DMS114 treated with DMSO at 0.1 percent for 48 hours (cell line): ENCODE data around the gene GNB1.

Source experiments
- DNase-seq: peaks from one replicate; lab custom pipeline; 2025; ENCODE audit not compliant: unreplicated experiment; lab: John Stamatoyannopoulos, UW

GNB1 gene

DNA sequence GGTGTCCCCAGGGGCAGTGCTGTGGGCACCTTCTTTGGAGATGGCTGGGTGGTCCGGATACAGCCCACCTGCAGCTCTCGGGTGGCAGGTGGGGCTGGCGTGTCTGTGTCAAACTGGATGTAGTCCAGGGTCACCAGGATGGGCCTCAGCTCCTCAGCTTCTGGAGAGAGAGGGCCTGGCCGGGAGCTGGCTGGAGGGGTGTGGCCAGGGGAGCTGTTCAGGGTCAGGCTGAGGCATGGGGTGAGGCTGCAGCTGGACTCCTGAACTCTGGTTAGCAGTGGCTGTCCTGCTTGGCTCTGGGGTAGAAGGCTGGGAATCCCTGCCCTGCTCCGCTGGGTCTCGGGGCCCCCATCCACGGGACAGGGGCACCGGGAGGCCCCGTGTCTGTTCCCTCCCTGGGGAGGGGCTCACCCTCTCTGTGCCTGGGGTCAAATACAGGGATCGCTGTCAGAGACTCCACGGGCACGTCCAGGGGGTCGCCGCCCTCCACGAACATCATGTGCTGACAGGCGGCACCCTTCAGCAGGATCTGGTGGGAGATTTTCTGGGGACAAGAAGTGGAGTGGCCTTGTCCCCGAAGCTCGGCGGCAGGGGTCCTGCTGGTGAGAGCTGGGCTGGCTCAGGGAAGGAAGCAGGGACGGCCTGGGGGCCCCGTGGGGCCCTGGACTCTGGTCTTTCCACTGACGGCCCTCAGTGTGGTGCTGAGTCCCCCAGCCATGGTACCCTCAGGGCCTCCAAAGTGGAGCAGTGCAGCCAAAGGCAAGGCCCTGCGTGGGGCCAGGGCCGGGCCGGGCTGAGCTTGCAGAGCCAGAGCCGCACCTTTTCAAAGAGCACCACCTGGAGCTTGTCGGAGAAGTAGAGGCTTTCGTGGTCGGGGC lies 32.3 kb upstream of the GNB1 start:
- no peak for DNase-seq

DNA sequence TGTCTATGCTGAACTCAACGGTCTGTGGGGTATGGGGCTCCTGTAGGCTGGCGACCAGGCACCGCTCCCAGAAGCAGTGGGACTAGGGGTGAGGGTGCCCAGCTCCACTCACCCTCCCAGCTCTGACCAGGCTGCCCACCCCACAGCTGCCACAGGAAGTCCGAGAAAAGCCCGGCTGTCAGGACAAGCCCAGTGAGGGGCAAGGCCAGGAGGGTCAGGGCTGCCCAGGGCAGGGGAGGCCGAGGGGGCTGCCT lies 31.7 kb upstream of the GNB1 start:
- no peak for DNase-seq

DNA sequence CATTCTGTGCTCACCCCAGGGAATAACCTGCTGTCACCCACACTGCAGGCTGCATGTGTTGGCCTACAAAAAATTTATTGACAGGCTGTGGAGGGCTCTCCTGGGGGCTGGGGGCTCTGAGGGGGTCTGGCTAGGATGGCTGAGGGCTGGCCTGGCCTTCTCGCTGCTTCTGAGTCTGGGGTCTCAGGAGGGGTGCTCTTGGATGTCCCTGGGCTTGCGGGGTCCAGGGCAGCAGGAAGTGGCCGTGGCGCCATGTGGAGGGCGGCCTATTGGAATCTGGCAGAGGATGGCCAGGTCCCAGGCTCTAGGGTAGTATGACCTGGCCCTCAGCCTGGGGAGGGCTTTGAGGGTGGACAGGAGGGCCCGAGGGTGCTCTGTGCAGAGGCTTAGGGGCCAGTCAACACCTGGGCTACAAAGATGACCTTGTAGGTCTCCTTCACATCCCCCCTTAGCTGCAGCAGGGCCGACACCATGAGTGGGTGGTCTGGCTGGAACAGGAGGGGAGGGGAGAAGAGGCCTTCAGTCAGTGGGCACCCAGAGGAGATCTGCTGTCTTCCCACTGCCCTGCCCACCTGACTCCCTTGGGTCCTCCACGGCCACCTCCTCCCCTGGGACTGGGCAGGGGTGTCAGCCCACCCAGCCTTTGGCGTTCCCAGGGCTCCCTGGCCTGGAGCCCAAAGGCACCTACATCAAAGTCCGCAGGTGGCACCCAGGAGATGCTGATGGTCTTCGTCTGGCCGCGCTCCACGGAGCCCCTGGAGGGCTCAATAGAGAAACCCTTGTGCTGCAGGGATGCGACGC lies 31.2 kb upstream of the GNB1 start:
- DNase-seq: no peak

DNA sequence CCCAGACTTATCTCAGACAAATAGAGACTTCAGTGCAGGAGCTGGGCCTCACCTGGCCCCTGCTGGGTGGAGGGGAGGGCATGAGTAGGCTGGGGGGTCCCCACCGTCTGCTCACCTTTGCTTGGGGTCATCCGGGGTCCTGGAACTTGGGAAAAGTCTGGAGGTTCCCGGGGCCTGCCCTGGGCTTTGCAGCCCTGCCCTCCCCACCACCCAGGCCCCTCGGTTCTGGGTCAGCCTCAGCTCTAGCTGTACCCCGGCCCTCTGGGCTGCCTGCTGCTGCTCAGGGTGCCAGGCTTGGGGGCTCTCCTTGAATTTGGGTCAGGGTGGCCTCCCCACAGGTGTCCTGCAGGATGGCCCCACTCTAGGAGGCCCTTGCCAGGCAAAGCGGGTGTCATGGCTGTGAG lies 30.6 kb upstream of the GNB1 start:
- no peak for DNase-seq

DNA sequence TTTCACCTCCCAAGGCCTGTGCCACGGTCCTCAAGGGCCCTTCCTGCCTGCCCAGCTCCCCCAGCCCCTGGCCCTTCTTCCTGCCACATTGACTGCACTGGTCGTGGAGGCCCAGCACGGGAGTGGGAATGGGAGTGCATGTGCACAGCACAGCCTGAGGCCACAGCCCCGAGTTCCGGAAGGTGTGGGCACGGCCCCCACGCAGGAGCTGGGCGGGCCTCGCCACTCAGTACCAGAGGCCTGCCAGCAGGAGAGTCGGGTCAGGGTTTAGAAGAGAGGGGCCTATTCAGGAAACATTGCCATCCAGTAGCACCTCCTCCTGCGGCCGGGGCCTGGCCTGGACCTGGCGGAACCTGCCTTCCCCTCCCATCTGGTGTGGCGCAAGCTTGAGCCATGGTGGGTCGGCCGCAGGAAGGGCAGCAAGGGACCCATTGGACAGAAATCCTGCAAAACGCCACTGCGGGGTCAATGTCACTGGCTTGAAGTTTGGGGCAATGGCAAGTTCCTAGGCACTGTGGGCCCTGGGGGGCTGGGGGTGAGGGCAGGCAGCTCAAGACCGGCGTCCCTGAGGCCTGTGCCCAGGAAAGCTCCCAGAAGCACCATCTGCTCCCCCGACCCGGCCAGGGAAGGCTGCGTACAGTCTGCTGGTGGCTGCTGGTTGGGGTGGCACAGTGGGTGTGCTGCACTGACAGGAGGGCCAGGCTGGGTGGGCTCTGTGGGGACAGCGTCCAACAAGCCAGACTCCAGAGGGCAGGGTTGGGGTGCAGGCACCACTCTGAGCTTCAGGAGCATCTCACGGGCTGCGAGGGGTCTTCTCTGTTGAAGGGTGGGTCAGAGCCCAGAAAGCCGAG lies 29.9 kb upstream of the GNB1 start:
- no peak for DNase-seq

DNA sequence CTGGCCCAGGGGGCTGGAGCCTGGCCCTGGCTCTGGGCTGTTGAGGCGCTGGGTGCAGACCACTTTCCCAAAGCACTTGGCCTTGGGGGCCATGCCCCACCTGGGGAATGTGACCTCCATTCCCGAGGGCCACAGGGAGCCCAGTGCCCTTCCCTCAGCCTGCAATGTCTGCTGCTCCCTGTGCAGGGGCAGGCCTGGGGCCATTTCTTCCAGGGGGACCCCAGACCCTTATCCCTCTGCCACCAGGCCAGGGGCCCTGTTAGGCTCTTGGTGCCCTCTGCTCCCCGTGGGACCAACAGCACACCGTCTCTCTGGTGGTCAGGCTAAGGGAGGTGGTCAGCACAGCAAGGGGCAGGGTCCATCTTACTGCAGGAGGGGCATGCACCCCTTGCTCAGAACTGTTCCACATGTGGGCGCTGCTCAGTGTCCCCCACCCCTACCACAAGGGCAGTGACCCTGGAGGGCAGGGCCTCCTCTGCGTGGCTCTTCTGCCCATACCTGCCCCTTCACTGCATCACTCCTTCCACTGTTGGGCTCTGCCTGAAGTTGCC lies 29.2 kb upstream of the GNB1 start:
- no peak for DNase-seq

DNA sequence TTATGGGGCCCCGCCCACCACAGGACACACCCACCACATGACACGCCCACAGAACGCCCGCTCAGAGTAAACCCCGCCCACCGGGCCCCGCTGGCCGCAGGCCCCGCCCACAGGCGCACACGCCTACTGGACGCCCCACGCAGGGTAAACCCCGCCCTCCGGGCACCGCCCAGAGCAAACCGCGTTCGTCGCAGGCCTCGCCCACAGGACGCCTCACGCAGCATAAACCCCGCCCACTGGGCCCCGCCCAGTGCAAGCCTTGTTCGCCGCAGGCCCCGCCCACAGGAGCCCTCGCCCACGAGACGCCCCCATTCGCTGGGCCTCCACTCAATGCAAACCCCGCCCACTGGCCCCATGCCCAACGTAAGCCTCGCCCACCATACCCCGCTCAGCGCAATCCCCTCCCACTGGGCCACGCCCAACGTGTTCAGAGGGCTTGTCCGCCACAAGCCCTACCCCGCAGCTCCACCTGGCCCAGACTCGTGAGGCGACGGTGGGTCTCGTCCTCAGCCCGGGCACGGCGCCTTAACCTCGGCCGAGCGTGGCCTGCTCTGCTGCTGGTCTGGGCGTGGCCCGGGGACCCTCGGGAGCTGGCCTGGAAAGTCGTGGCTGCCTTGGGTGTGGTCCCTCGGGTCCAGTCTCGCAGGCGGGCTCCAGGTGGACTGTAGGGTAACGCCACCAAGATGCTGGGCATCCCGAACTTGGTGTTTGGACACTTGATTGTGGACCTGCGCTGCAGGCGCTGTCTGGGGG lies 28.6 kb upstream of the GNB1 start:
- DNase-seq: peak; percentile 88

DNA sequence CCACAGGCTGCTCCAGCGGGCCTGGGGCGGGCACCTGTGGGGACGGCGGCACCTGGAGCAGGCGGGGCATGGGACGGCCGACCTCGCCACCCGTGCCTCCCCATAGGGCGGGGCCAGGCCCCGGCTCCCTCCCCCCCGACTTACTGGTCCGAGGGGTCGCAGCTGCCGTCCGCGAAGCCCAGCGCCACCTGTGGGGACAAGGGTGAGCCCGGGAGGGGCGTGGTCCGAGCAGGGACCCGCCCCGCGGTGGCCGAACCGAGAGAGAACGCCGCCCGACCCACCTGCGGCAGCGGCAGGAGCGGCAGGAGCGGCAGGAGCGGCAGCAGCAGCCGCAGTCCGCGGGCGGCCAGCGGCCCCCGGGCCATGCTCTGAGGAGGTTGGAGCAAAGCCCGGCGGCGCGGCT lies 28.0 kb upstream of the GNB1 start, which contains the start of gene TMEM52:
Gene TMEM52 (minus strand): TSS at position 379 of the 403 bp plus-strand sequence. CDS start 14 bp downstream, at position 365.
- DNase-seq: no peak

DNA sequence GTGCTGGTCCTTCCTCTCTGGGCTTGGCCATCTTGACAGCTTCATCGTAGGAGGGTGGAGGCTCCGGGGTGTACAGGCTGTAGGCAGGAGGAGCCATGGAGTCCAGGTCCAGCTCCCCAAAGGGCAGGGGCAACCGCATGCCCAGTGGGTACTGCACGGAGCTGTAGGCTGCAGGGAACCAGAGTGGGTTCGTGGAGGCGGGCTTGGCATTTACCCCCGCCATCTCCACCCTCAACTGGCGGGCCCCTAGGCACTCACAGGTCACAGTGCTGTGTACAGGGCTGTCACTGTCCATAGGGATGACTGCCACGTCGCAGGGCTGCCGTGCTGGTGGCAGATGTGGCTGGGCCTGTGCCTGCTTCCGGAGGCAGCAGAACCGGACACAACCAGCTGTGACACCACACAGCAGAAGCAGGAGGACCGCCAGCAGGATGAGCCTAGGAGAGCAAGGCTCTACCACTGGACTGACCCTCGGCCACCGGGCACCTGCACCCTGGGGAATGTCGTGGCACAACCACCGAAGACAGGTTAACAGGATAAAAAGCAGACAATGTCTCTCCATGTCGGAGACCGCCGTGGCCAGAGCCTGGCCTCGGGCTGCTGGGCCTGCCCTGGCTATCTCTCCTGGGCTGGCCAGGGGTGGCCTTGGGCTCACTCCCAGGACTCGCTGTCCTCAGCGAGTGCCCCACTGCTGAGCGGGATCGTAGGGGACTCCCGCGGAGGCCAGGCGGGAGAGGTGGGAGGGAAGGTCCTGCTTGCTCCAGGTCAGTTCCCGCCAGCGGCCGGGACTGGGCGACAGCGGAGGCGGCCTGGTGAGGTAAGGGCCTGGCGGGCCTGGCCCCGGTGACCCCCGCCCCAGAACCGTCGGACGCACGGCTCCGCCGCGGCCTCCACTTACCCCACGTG lies 27.4 kb upstream of the GNB1 start:
- no peak for DNase-seq

DNA sequence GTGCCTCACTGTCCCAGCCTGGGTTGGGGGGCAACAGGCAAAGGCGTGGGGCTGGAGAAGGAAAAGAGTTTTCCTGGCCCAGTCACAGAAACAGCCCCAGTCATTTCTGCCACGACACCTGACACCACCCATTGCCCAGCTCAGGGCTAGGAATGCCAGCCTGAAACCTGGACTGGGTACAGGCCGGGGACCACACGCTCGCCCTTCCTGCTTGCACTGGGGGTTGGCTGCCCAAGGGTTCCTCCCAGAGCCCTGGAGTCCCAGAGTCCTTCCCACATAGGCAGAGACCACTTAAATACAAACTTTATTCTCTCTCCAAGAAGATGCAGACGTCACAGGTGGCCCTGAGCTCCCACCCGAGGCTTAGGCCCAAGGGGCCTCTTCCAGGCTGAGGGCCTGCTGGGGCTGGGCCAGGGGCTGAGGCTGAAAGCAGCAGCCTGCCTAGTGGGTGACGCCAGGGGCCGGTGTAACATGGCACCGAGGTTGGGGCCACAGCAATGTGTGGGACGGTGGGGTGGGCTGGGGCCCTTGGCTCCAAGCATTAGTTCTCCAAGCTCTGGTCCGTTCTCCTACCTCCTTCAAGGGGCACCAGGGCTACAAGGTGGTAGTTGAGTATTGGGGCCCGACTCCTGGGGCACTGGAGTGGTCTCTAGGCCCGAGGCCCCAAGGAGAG lies 26.6 kb upstream of the GNB1 start:
- DNase-seq: no peak

DNA sequence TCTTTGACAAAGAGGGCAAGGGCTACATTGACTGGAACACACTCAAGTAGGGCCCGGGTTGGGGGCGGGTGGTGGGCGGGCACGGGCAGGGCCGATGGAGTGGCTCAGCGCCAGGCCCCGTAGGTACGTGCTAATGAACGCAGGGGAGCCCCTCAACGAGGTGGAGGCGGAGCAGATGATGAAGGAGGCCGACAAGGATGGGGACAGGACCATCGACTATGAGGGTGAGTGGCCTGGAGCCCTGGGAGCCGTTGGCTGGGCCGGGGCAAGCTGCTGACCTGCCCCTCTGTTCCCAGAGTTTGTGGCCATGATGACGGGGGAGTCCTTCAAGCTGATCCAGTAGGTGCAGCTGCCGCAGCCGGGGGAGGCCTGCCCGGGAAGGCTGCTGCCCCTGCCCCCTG lies 26.0 kb upstream of the GNB1 start:
- DNase-seq: no peak

DNA sequence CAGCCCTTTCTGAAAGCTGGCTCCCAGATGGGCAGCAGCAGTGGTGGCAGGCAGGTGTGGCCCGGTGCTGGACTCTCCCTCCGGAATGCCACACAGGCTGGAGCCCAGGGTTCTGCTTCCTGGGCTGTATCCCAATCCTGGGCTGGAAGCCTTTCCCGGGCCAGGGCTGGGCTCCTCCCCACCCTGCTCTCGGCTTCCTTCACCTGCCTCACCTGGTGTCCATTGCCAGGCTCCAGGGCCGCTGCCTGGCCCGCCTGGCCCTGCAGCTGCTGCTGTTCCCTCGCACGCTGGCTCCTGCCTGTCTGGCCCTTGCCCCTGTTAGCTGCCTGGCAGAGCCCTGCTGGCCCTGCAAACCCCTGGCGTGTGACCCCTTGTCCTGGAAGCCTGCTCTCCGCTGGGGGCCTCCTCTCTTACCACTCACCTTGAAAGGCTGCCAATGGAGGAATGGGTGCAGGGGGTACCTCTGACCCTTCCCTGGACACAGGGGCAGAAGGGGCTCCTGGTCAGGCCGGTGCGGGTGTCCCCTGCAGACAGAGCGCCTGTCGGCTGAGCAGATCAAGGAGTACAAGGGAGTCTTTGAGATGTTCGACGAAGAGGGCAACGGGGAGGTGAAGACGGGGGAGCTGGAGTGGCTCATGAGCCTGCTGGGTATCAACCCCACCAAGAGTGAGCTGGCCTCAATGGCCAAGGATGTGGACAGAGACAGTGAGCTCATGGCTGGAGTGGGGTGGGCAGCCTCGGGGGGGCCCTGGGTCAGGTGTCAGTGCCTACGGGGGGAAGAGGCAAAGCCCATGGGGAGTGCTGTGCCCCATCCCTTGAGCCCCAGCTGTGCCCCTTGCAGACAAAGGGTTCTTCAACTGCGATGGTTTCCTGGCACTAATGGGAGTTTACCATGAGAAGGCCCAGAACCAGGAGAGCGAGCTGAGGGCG lies 25.3 kb upstream of the GNB1 start:
- DNase-seq: no peak

DNA sequence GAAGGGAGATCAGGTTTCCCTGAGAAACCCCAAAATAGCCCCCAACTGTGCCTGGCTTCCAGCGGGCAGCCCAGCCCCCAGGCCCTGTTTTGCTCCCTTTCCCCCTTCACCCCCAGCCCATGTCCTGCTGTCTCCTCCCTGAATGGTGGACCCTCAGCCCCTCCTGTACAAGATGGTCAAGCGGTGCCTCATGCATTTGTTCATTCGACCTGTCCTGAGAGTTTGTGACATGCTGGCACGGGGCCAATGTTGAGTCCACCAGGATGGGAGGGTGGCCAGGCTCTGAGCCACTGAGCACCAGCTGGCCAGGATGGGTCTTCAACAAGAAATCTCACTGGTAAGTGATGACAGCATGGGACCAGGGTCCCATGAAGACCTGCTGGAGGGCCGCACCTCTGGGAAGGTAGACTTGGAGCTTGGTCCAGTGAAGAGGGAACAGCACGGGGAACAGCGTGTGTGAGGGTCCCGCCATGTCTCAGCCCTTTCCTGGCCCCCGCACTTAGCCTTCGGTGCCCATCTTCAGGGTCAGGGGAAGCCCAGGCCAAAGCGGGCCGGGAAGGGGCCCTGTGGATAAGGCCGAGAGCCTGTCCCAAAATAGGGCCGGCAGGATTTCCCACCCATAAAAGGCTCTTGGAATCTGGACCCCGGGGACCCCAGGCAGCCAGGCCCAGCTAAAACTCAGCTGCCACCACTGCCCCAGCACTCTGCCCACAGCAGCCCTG lies 24.2 kb upstream of the GNB1 start, which contains the start of gene CALML6:
Gene CALML6 (plus strand): TSS at position 290 of the 722 bp plus-strand sequence. CDS start 21 bp downstream, at position 311.
- no peak for DNase-seq

DNA sequence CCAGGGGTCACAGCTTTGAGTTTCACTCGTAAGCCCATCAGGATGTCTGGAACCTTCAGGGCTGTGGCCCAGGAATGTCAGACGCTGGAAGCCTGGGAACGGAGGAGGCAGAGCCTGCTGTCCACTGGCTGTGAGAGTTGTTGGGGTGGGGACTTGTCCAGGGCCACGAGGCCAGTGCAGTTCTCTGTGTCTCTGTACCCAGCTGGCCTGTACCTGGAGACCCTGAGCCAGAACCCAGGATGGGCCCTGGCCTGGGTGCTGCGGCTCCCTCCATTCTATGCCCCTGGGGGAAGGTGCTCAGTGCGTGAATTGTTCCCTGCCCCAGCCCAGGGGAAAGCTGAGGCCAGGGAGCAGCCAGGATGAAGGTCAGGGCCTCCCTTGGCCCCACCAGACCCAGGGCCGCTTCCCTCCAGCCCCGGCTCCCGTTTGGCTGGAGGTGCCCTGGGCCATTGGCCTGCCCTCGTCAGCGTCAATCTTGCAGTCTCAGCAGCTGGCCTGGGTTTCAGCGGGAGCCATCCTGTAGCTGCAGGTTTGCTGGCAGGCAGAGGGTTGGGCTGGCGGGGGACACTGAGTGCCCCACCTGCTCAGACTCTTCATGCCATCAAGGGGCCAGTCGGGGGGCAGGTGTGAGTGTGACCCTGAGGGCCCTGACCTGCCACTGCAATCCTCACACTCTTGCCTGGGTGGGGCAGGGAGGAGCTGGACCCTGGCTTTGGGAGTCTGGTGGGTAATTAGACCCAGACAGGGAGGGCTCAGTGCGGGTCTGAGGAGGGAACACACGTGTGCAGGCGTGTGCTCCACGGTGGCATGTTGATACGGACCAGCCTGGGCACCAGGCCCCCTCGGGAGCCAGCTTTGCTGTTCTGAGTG lies 23.4 kb upstream of the GNB1 start:
- no peak for DNase-seq

DNA sequence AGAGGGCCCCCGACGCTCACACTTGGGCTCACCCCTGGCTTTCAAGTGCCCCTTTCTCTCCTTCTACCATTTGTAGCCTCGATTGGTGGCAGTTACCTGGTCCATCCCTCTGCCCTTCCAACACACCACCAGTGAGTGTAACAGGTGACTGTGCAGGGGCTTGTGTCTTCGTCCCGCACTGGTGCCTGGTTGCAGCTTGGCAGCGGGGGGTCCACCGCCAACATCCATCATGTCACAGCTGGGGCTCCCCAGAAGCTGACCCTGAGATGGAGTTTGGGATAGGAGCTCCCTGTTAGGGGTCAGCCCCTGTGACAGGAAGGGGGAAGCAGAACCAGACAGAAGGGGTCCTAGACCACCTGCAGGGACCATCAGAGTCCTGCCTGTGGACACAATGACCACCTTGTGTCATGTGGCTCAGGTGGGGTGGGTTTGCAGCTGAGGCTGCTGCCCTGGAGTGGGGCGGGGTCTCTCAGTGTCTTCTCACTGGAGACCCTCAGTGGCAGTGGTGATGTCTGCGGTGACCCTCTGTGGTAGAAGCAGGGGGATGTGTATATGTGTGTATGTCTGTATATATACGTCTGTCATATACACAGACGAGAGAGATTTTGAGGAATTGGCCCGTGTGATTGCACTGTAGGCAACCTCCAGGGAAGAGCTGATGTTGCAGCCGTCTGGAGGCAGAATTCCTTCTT lies 20.6 kb upstream of the GNB1 start:
- DNase-seq: no peak
